OCI-LY1 (cell line): ENCODE measurements around the gene PRRC1.
A peak's percentile ranks its signal among the peaks of the same experiment; 100 is the strongest.

Experiments
- H2AFZ ChIP-seq: fragments of 200-600 bp; sonication (generic), shearing (Covaris generic); 2 replicates; pipeline ENCODE4 v1.6.0; 2014; ENCODE audit warnings: antibody characterized with exemption, mild to moderate bottlenecking, low read length
- H3F3A ChIP-seq: fragments of 200-600 bp; sonication (generic), shearing (Covaris generic); 2 replicates; pipeline ENCODE4 v1.6.0; 2014; ENCODE audit warnings: mild to moderate bottlenecking, antibody characterized with exemption, low read length, moderate library complexity; ENCODE audit not compliant: insufficient read depth
- H3K27ac ChIP-seq: fragments of 200-600 bp; sonication (generic); 2 replicates; pipeline ENCODE4 v1.5.1; 2014; ENCODE audit warnings: low read length, mixed run types, mild to moderate bottlenecking, low read depth; ENCODE audit not compliant: poor library complexity, severe bottlenecking
- H3K27me3 ChIP-seq: fragments of 200-600 bp; sonication (generic); 2 replicates; pipeline ENCODE4 v1.6.0; 2014; ENCODE audit warnings: antibody characterized with exemption, mild to moderate bottlenecking, low read length, moderate library complexity; ENCODE audit not compliant: insufficient read depth
- H3K36me3 ChIP-seq: fragments of 200-600 bp; sonication (generic); 2 replicates; pipeline ENCODE4 v1.6.1; 2014; ENCODE audit warnings: mild to moderate bottlenecking, antibody characterized with exemption, low read length, moderate library complexity, mixed read lengths; ENCODE audit not compliant: insufficient read depth
- H3K4me1 ChIP-seq: fragments of 200-600 bp; sonication (generic); 2 replicates; pipeline ENCODE4 v1.5.1; 2014; ENCODE audit warnings: mild to moderate bottlenecking, low read length, moderate library complexity; ENCODE audit not compliant: insufficient read depth, severe bottlenecking
- H3K4me2 ChIP-seq: fragments of 200-600 bp; sonication (generic), shearing (Covaris generic); 2 replicates; pipeline ENCODE4 v1.6.1; 2014; ENCODE audit warnings: low read length
- H3K4me3 ChIP-seq: fragments of 200-600 bp; sonication (generic); 2 replicates; pipeline ENCODE4 v1.5.1; 2014; ENCODE audit warnings: low read length, low read depth, mild to moderate bottlenecking, mixed read lengths; ENCODE audit not compliant: poor library complexity, severe bottlenecking
- H3K79me2 ChIP-seq: fragments of 200-600 bp; shearing (Covaris generic); 2 replicates; pipeline ENCODE4 v1.6.1; 2016; ENCODE audit warnings: mixed run types, low read length, mixed read lengths; ENCODE audit not compliant: insufficient read depth
- H3K9ac ChIP-seq: fragments of 200-600 bp; sonication (generic), shearing (Covaris generic); 2 replicates; pipeline ENCODE4 v1.6.1; 2014; ENCODE audit warnings: mild to moderate bottlenecking, low read length, mixed read lengths
- H3K9me2 ChIP-seq: fragments of 200-600 bp; sonication (generic), shearing (Covaris generic); 2 replicates; pipeline ENCODE4 v1.6.1; 2014; ENCODE audit warnings: low read depth, mild to moderate bottlenecking, low read length, mixed read lengths
- H3K9me3 ChIP-seq: fragments of 200-600 bp; shearing (Covaris generic); 2 replicates; pipeline ENCODE4 v1.6.1; 2014; ENCODE audit warnings: low read length, mixed read lengths
- H4K20me1 ChIP-seq: fragments of 200-600 bp; sonication (generic), shearing (Covaris generic); 2 replicates; pipeline ENCODE4 v1.6.0; 2016; ENCODE audit warnings: mild to moderate bottlenecking, low read length; ENCODE audit not compliant: insufficient read depth
- CTCF ChIP-seq: fragments of 200-600 bp; sonication (generic), shearing (Covaris generic); IDR thresholded peaks from 2 replicates; pipeline ENCODE4 v1.5.1; 2017; ENCODE audit warnings: mild to moderate bottlenecking, antibody characterized with exemption, low read length, moderate library complexity, mixed read lengths
- EZH2 ChIP-seq: fragments of 200-600 bp; sonication (generic), shearing (Covaris generic); IDR thresholded peaks from 2 replicates; pipeline ENCODE4 v1.8.0; 2017; ENCODE audit warnings: borderline replicate concordance, mixed run types, mild to moderate bottlenecking, antibody characterized with exemption, low read length, moderate library complexity, mixed read lengths

PRRC1 gene

GRCh38 chr5:127562252-127562651 is 44.8 kb downstream of the PRRC1 start:
- H3K9me2 ChIP-seq, result no peaks in the 10 kb centered on the region
- H3K9ac ChIP-seq, result no peak overlapping the region
- peaks cover 48% of the 10 kb centered on the region for H3K4me1 ChIP-seq
- TF ChIP-seq CTCF (peak; percentile 61), EZH2 (no peak)
- no peaks in the 10 kb centered on the region for H3F3A ChIP-seq
- no peak overlapping the region for H3K4me3 ChIP-seq
- H2AFZ ChIP-seq, result no peak overlapping the region
- no peaks in the 10 kb centered on the region for H3K36me3 ChIP-seq
- H3K9me3 ChIP-seq, result no peaks in the 10 kb centered on the region
- 0 out of 2 replicates have a peak, but pooled peaks cover 5% of the 10 kb centered on the region for H3K79me2 ChIP-seq
- H4K20me1 ChIP-seq, result no peaks in the 10 kb centered on the region
- no peak overlapping the region; the same call in 1 of the 2 replicates for H3K4me2 ChIP-seq
- no peaks in the 10 kb centered on the region for H3K27me3 ChIP-seq
- H3K27ac ChIP-seq, result no peak overlapping the region

GRCh38 chr5:127563136-127563535 is 45.7 kb downstream of the PRRC1 start:
- no peaks in the 10 kb centered on the region for H3F3A ChIP-seq
- H3K27ac ChIP-seq, result no peak overlapping the region
- H3K9ac ChIP-seq, result no peak overlapping the region; the same call in 1 of the 2 replicates
- no peak overlapping the region for H2AFZ ChIP-seq
- H3K9me2 ChIP-seq, result no peaks in the 10 kb centered on the region
- H3K79me2 ChIP-seq, result no peaks in the 10 kb centered on the region
- peaks cover 57% of the 10 kb centered on the region for H3K4me1 ChIP-seq
- no peak overlapping the region for H3K4me3 ChIP-seq
- H3K36me3 ChIP-seq, result no peaks in the 10 kb centered on the region
- H4K20me1 ChIP-seq, result no peaks in the 10 kb centered on the region
- no peak overlapping the region for H3K4me2 ChIP-seq
- no peak for TF ChIP-seq CTCF
- H3K27me3 ChIP-seq, result no peaks in the 10 kb centered on the region
- no peaks in the 10 kb centered on the region for H3K9me3 ChIP-seq

GRCh38 chr5:127564002-127564769 is 46.7 kb downstream of the PRRC1 start:
- Histone ChIP-seq H3K4me3 (no peak overlapping the region), H3K27me3 (no peaks in the 10 kb centered on the region), H3K4me2 (peak overlapping the region; percentile 14; the same call in 1 of the 2 replicates), H3K9ac (no peak overlapping the region; the same call in 1 of the 2 replicates), H4K20me1 (no peaks in the 10 kb centered on the region), H3K9me2 (no peaks in the 10 kb centered on the region), H3K27ac (peak overlapping the region; percentile 68), H2AFZ (no peak overlapping the region), H3K79me2 (0 out of 2 replicates have a peak, but pooled peaks cover 7% of the 10 kb centered on the region), H3K9me3 (no peaks in the 10 kb centered on the region), H3F3A (no peaks in the 10 kb centered on the region), H3K36me3 (no peaks in the 10 kb centered on the region), H3K4me1 (peaks cover 67% of the 10 kb centered on the region)
- TF ChIP-seq EZH2, result no peak
- TF ChIP-seq CTCF, result peak; percentile 89
